ENCODE measurements around the gene TNS4.
A peak's percentile ranks its signal among the peaks of the same experiment; 100 is the strongest.
"Not testable (repeated sequence)": the region's sequence is repeated elsewhere in the genome, so short reads cannot be mapped to it uniquely, and the experiment has no call there.

The TNS4 gene

GRCh38 chr17:40547079-40547784 lies 45.8 kb upstream of the TNS4 start:
- DNase-seq (ENCODE audit: extremely low read depth, insufficient read length), result peak; percentile 71

GRCh38 chr17:40546497-40546896 lies 45.1 kb upstream of the TNS4 start:
- not testable (repeated sequence) for H3K36me3 ChIP-seq (ENCODE audit: control insufficient read depth, insufficient read depth, low read length); H3K4me3 ChIP-seq (replicated peaks; ENCODE audit: low read depth, low read length); DNase-seq (ENCODE audit: extremely low read depth, insufficient read length); H3K27me3 ChIP-seq (replicated peaks; ENCODE audit: control insufficient read depth, insufficient read depth, low read length)

More at GRCh38 chr17:40547079-40547784, 45.8 kb upstream of the TNS4 start:
- Histone ChIP-seq H3K36me3 (ENCODE audit: control insufficient read depth, insufficient read depth, low read length) (no peaks in the 10 kb centered on the region), H3K27me3 (replicated peaks; ENCODE audit: control insufficient read depth, insufficient read depth, low read length) (no peaks in the 10 kb centered on the region), H3K4me3 (replicated peaks; ENCODE audit: low read depth, low read length) (peak overlapping the region; percentile 16; the same call in 1 of the 2 replicates)
- TF ChIP-seq CTCF (IDR thresholded peaks at IDR 0.05; ENCODE audit: insufficient read depth, low read length, poor library complexity, severe bottlenecking), result no peak

GRCh38 chr17:40545660-40546059 lies 44.2 kb upstream of the TNS4 start:
- Histone ChIP-seq H3K36me3 (ENCODE audit: control insufficient read depth, insufficient read depth, low read length) (no peaks in the 10 kb centered on the region), H3K4me3 (replicated peaks; ENCODE audit: low read depth, low read length) (no peak overlapping the region), H3K27me3 (replicated peaks; ENCODE audit: control insufficient read depth, insufficient read depth, low read length) (no peaks in the 10 kb centered on the region)
- TF ChIP-seq CTCF (IDR thresholded peaks at IDR 0.05; ENCODE audit: insufficient read depth, low read length, poor library complexity, severe bottlenecking), result no peak
- no peak for DNase-seq (ENCODE audit: extremely low read depth, insufficient read length)

- H3K36me3 ChIP-seq (ENCODE audit: control insufficient read depth, insufficient read depth, low read length), result no peaks in the 10 kb centered on the region
- H3K4me3 ChIP-seq (replicated peaks; ENCODE audit: low read depth, low read length), result no peak overlapping the region
- TF ChIP-seq CTCF (IDR thresholded peaks at IDR 0.05; ENCODE audit: insufficient read depth, low read length, poor library complexity, severe bottlenecking), result no peak
- no peaks in the 10 kb centered on the region for H3K27me3 ChIP-seq (replicated peaks; ENCODE audit: control insufficient read depth, insufficient read depth, low read length)
- DNase-seq (ENCODE audit: extremely low read depth, insufficient read length), result no peak
Measured at GRCh38 chr17:40542558-40543411, 41.4 kb upstream of the TNS4 start.

- Histone ChIP-seq H3K4me3 (replicated peaks; ENCODE audit: low read depth, low read length) (no peak overlapping the region), H3K36me3 (ENCODE audit: control insufficient read depth, insufficient read depth, low read length) (no peaks in the 10 kb centered on the region), H3K27me3 (replicated peaks; ENCODE audit: control insufficient read depth, insufficient read depth, low read length) (no peaks in the 10 kb centered on the region)
- TF ChIP-seq CTCF (IDR thresholded peaks at IDR 0.05; ENCODE audit: insufficient read depth, low read length, poor library complexity, severe bottlenecking), result no peak
- no peak for DNase-seq (ENCODE audit: extremely low read depth, insufficient read length)
Measured at GRCh38 chr17:40541873-40542557, 40.6 kb upstream of the TNS4 start.

All from GM06990 (cell line).